ENCODE data around the gene SPCS3.

GRCh38 chr4:176359590-176359989, 39.8 kb downstream of the SPCS3 start:
- TF ChIP-seq CTCF (IDR thresholded peaks at IDR 0.05) (no peak), POLR2A (IDR thresholded peaks at IDR 0.05) (no peak)

Data from sigmoid colon (tissue), 3 donors.